Caco-2 (cell line): ENCODE data around the gene PBX1. TPM values are rescaled to one million over a fixed set of nuclear protein-coding genes. Genes with fewer than 3 reads are reported as not detected.

Source experiments
- BruUV-seq: library from RNA; stranded (reverse); fragments of 400-500 nt; replicated peaks from 2 replicates; lab custom pipeline; 2021; lab: Mats Ljungman, UMichigan
- CTCF ChIA-PET: fragments of 300-600 bp; sonication (Branson Sonifier 250); formaldehyde crosslinking; loops from one replicate; lab custom pipeline; 2022; ENCODE audit warnings: antibody characterized with exemption; lab: Charles Lee
- POLR2A ChIA-PET: fragments of 300-600 bp; sonication (Branson Sonifier 250); formaldehyde crosslinking; loops from one replicate; lab custom pipeline; 2022; ENCODE audit warnings: antibody characterized with exemption; lab: Charles Lee
- DNase-seq, 2 experiments: peaks; one replicate each; pipeline versions ENCODE4 v3.0.0 to v3.0.0-alpha.2; 2020 to 2022
- H3K27me3 ChIP-seq: replicated peaks from 2 replicates; pipeline ENCODE4 v1.6.0; 2011; ENCODE audit warnings: low read length; ENCODE audit not compliant: control insufficient read depth, insufficient read depth
- H3K36me3 ChIP-seq: 2 replicates; pipeline ENCODE4 v1.5.1; 2011; ENCODE audit warnings: low read length; ENCODE audit not compliant: control insufficient read depth, insufficient read depth
- H3K4me1 ChIP-seq: fragments of 250-450 bp; sonication (Bioruptor Pico); 2 replicates; pipeline ENCODE4 v1.5.1; 2020; ENCODE audit warnings: mild to moderate bottlenecking
- H3K4me3 ChIP-seq: 2 replicates; pipeline ENCODE4 v1.5.1; 2011; ENCODE audit warnings: low read depth, mild to moderate bottlenecking, control low read depth, low read length
- H3K9me3 ChIP-seq: fragments of 250-450 bp; sonication (Bioruptor Pico); 2 replicates; pipeline ENCODE4 v1.5.1; 2020; ENCODE audit warnings: mild to moderate bottlenecking, moderate library complexity
- H3K27ac Mint-ChIP-seq: one replicate; pipeline ENCODE4 v1.8.0; 2022; ENCODE audit warnings: mixed read lengths; ENCODE audit not compliant: unreplicated experiment
- H3K27me3 Mint-ChIP-seq: one replicate; pipeline ENCODE4 v1.8.0; 2022; ENCODE audit warnings: mixed read lengths; ENCODE audit not compliant: insufficient read depth, unreplicated experiment
- H3K36me3 Mint-ChIP-seq: one replicate; pipeline ENCODE4 v1.8.0; 2022; ENCODE audit warnings: mild to moderate bottlenecking, mixed read lengths; ENCODE audit not compliant: insufficient read depth, unreplicated experiment
- H3K4me1 Mint-ChIP-seq: one replicate; pipeline ENCODE4 v1.8.0; 2022; ENCODE audit warnings: low read depth, mixed read lengths; ENCODE audit not compliant: unreplicated experiment
- H3K4me3 Mint-ChIP-seq: one replicate; pipeline ENCODE4 v1.8.0; 2022; ENCODE audit warnings: mild to moderate bottlenecking, moderate library complexity, mixed read lengths; ENCODE audit not compliant: unreplicated experiment
- H3K9me3 Mint-ChIP-seq: one replicate; pipeline ENCODE4 v1.8.0; 2022; ENCODE audit warnings: mixed read lengths; ENCODE audit not compliant: unreplicated experiment
- intact Hi-C: fragments of 100-400 bp; cut with micrococcal nuclease; formaldehyde crosslinking; loops from one replicate; pipeline ENCODE4 v1.10.0; 2022; ENCODE audit not compliant: unreplicated experiment
- total RNA-seq: library from RNA; stranded (reverse); gene quantifications from 2 replicates; pipeline ENCODE4 v1.2.3, GENCODE V29; 2022
- TF ChIP-seq, protein P1 (sequence below), 2 experiments: fragments of 200-600 bp in 1 of 2; IDR thresholded peaks; 1 replicate in 1 of 2; 2 replicates in 1 of 2; pipeline versions ENCODE4 v1.5.1 to v1.8.0; 2011 to 2022; ENCODE audit warnings: antibody characterized with exemption in 1 of 2, control low read depth in 1 of 2, inconsistent platforms in 1 of 2, low read depth in 1 of 2, low read length in 1 of 2, mild to moderate bottlenecking in 1 of 2, moderate library complexity in 1 of 2; ENCODE audit not compliant: insufficient read depth in 1 of 2, severe bottlenecking in 1 of 2, unreplicated experiment in 1 of 2

The PBX1 gene
- total RNA-seq, 1 experiment from 2014 or later: 103 TPM

DNA sequence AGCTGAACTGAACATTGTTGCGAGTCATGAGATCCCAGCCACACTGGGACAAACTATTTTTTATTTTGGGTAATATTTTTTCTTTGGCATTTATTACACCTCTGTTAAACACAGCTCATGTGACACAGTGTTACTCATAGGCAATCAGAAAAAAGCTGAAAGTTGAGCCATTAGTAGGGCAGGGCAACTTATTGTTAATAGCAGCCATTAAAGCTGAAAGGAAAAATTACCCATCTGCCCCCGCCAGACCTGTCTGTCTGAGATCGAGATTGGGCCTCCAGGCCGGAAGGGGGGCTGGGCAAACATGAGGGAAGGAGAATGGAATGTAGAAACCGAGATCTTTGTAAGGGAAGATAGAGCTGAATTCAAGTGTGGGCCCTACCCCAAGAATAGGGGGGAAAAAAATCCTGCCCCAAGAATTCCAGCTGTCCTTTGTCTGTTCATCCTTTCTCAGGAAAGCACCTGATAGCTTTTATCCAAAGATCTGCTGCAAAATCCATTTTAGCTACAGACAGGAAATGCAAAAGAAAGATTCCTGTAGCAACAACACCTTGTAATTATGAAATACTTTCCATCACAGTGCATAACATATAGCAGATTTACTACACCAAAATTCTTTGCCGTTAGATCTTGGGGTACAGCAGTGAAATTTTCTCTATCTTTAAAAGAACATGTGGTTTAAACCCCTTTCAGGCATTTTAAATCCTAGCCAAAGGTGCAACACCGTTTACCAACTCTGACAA, 212.8 kb downstream of the PBX1 start:
- BruUV-seq: no TSS peak
- Histone ChIP-seq H3K27me3 (no peaks in the 10 kb centered on the region), H3K4me1 (peaks cover 82% of the 10 kb centered on the region), H3K36me3 (peaks cover 1% of the 10 kb centered on the region; the same call in 1 of the 2 replicates), H3K9me3 (no peaks in the 10 kb centered on the region), H3K4me3 (no peak overlapping the region)
- H3K36me3 Mint-ChIP-seq: peaks cover 7% of the 10 kb centered on the region
- intact Hi-C loops: loop anchor here (2.0 to 10.0 kb wide), 3 partner anchors 15 to 277 kb away; partner anchors contain the start of gene PBX1
- no peaks in the 10 kb centered on the region for H3K9me3 Mint-ChIP-seq
- no peaks in the 10 kb centered on the region for H3K27me3 Mint-ChIP-seq
- POLR2A ChIA-PET: interaction anchor here (0.6 kb wide), 1 partner anchor 213 kb away, joined by 3 read pairs; the partner anchor contains the start of gene PBX1
- CTCF ChIA-PET: interaction anchor here (0.7 kb wide), 1 partner anchor 98 kb away, joined by 3 read pairs; no protein-coding TSS in a partner anchor
- TF ChIP-seq, protein P1, sequence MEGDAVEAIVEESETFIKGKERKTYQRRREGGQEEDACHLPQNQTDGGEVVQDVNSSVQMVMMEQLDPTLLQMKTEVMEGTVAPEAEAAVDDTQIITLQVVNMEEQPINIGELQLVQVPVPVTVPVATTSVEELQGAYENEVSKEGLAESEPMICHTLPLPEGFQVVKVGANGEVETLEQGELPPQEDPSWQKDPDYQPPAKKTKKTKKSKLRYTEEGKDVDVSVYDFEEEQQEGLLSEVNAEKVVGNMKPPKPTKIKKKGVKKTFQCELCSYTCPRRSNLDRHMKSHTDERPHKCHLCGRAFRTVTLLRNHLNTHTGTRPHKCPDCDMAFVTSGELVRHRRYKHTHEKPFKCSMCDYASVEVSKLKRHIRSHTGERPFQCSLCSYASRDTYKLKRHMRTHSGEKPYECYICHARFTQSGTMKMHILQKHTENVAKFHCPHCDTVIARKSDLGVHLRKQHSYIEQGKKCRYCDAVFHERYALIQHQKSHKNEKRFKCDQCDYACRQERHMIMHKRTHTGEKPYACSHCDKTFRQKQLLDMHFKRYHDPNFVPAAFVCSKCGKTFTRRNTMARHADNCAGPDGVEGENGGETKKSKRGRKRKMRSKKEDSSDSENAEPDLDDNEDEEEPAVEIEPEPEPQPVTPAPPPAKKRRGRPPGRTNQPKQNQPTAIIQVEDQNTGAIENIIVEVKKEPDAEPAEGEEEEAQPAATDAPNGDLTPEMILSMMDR (IDR thresholded peaks at IDR 0.05; ENCODE audit: insufficient read depth in 1 of 2, low read depth in 1 of 2, low read length in 1 of 2, severe bottlenecking in 1 of 2, unreplicated experiment in 1 of 2): no peak
- DNase-seq: peak; percentile 67 to 84
- H3K4me3 Mint-ChIP-seq: no peak overlapping the region
- peaks cover 76% of the 10 kb centered on the region for H3K4me1 Mint-ChIP-seq
- peak overlapping the region; percentile 78 for H3K27ac Mint-ChIP-seq

- Mint-ChIP-seq H3K4me3 (no peak overlapping the region), H3K4me1 (peaks cover 78% of the 10 kb centered on the region), H3K36me3 (peaks cover 7% of the 10 kb centered on the region), H3K27ac (peak overlapping the region; percentile 78), H3K27me3 (no peaks in the 10 kb centered on the region), H3K9me3 (no peaks in the 10 kb centered on the region)
- Histone ChIP-seq H3K4me3 (no peak overlapping the region), H3K4me1 (peaks cover 84% of the 10 kb centered on the region), H3K36me3 (peaks cover 1% of the 10 kb centered on the region; the same call in 1 of the 2 replicates), H3K9me3 (no peaks in the 10 kb centered on the region), H3K27me3 (no peaks in the 10 kb centered on the region)
- BruUV-seq: no TSS peak
- TF ChIP-seq, protein P1 (IDR thresholded peaks at IDR 0.05; ENCODE audit: insufficient read depth in 1 of 2, low read depth in 1 of 2, low read length in 1 of 2, severe bottlenecking in 1 of 2, unreplicated experiment in 1 of 2): no peak
- ChIA-PET CTCF (no interaction called here), POLR2A (no interaction called here)
- DNase-seq: peak; percentile 53 to 76
- intact Hi-C loops: loop anchor here (2.0 to 10.0 kb wide), 3 partner anchors 14 to 278 kb away; partner anchors contain the start of gene PBX1
Measured at GRCh38 chr1:164772635-164773034, 213.7 kb downstream of the PBX1 start.

DNA sequence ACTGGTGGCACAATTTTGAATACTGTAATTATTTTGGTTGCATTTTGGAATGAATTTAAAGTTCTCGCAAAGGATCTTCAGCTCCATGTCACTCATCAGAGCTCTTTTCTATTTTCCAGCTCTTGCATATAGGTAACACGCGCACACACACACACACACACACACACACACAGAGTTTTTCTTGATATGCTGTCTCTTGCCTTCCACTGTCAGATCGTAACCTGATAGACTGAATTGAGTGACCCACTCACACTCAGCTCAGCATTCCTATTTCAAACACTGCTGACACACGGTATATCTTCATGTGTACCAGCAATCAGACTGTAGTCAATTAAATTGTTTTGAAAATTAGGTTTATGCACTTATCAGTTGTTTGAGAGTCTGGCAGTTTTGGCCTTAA, 214.1 kb downstream of the PBX1 start:
- no peak for DNase-seq
- POLR2A ChIA-PET: no interaction called here
- Mint-ChIP-seq H3K4me3 (no peak overlapping the region), H3K4me1 (peaks cover 78% of the 10 kb centered on the region), H3K36me3 (peaks cover 7% of the 10 kb centered on the region), H3K27me3 (no peaks in the 10 kb centered on the region), H3K9me3 (no peaks in the 10 kb centered on the region), H3K27ac (peak overlapping the region; percentile 78)
- Histone ChIP-seq H3K4me3 (no peak overlapping the region), H3K27me3 (no peaks in the 10 kb centered on the region), H3K36me3 (peaks cover 1% of the 10 kb centered on the region; the same call in 1 of the 2 replicates), H3K4me1 (peaks cover 89% of the 10 kb centered on the region), H3K9me3 (no peaks in the 10 kb centered on the region)
- CTCF ChIA-PET: no interaction called here
- TF ChIP-seq, protein P1 (IDR thresholded peaks at IDR 0.05; ENCODE audit: insufficient read depth in 1 of 2, low read depth in 1 of 2, low read length in 1 of 2, severe bottlenecking in 1 of 2, unreplicated experiment in 1 of 2): no peak
- intact Hi-C loops: loop anchor here (2.0 to 10.0 kb wide), 3 partner anchors 14 to 278 kb away; partner anchors contain the start of gene PBX1
- BruUV-seq: no TSS peak
